ENCODE results near the gene NIP7.
"Not testable (repeated sequence)": the region's sequence is repeated elsewhere in the genome, so short reads cannot be mapped to it uniquely, and the experiment has no call there.

- TF ChIP-seq, protein P1, sequence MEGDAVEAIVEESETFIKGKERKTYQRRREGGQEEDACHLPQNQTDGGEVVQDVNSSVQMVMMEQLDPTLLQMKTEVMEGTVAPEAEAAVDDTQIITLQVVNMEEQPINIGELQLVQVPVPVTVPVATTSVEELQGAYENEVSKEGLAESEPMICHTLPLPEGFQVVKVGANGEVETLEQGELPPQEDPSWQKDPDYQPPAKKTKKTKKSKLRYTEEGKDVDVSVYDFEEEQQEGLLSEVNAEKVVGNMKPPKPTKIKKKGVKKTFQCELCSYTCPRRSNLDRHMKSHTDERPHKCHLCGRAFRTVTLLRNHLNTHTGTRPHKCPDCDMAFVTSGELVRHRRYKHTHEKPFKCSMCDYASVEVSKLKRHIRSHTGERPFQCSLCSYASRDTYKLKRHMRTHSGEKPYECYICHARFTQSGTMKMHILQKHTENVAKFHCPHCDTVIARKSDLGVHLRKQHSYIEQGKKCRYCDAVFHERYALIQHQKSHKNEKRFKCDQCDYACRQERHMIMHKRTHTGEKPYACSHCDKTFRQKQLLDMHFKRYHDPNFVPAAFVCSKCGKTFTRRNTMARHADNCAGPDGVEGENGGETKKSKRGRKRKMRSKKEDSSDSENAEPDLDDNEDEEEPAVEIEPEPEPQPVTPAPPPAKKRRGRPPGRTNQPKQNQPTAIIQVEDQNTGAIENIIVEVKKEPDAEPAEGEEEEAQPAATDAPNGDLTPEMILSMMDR (IDR thresholded peaks at IDR 0.05) = not testable (repeated sequence)
- TF ChIP-seq POLR2A (IDR thresholded peaks at IDR 0.05) = not testable (repeated sequence)
These were observed 47.9 kb upstream of the NIP7 start for GRCh38 chr16:69291657-69292056.
